Body of pancreas (tissue), 4 donors: ENCODE data around the gene MBD6.

Source experiments
- POLR2A ChIP-seq, 3 donors: fragments of 450-650 bp; IDR thresholded peaks; one replicate each; pipeline ENCODE4 v1.6.1; 2016; ENCODE audit warnings: antibody characterized with exemption in 3 of 3, mild to moderate bottlenecking in 2 of 3
- TF ChIP-seq, protein P1 (sequence below), 7 experiments: fragments of 450-650 bp in 4 of 7; fragments of 200-600 bp in 3 of 7; sonication (generic) in 3 of 7; IDR thresholded peaks; one replicate each; pipeline ENCODE4 v1.5.1; 2016 to 2019; ENCODE audit warnings: antibody characterized with exemption in 7 of 7

DNA sequence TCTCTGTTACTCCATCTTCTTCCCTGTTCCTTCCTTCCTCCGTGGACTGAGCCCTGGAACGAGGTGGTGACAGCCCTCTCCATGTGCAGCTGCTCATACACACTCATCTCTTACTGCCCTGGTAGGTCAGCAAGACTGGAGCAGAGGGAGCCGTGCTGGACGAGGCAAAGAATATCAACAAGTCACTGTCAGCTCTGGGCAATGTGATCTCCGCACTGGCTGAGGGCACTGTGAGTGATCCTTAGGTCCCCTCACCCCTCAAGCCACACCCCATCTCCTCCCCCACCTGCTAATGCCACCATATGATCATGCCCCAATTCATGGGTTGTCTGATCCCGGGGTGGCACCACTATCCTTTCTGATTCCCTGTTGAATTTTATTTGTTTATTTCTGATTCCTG is 46.2 kb downstream of the MBD6 start:
- TF ChIP-seq, protein P1, sequence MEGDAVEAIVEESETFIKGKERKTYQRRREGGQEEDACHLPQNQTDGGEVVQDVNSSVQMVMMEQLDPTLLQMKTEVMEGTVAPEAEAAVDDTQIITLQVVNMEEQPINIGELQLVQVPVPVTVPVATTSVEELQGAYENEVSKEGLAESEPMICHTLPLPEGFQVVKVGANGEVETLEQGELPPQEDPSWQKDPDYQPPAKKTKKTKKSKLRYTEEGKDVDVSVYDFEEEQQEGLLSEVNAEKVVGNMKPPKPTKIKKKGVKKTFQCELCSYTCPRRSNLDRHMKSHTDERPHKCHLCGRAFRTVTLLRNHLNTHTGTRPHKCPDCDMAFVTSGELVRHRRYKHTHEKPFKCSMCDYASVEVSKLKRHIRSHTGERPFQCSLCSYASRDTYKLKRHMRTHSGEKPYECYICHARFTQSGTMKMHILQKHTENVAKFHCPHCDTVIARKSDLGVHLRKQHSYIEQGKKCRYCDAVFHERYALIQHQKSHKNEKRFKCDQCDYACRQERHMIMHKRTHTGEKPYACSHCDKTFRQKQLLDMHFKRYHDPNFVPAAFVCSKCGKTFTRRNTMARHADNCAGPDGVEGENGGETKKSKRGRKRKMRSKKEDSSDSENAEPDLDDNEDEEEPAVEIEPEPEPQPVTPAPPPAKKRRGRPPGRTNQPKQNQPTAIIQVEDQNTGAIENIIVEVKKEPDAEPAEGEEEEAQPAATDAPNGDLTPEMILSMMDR (IDR thresholded peaks at IDR 0.05), result no peak
- TF ChIP-seq POLR2A (IDR thresholded peaks at IDR 0.05), result no peak
